Measurements from ENCODE around the gene SOHLH1.

DNA sequence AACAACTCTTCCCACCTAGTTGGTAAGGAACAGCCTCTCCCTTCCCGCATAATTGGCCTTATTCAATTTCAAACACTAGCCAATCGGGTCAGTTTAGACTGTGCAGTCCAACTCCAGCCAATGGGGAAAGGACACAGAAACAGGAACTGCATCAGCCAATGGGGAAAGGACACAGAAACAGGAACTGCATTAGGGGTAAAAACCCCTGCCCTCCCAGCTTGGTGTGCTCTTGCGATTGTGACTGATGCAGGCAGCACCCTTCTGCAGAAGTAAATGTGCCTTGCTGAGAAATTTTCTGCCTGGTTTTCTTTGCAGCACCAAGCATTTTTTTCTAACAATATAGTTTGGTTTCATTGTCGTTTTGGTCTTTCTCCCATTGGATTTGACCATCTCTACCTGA is 51.4 kb downstream of the SOHLH1 start:
- TF ChIP-seq EP300 (IDR thresholded peaks at IDR 0.05), result no peak
- no peak for TF ChIP-seq POLR2A (IDR thresholded peaks at IDR 0.05)
- TF ChIP-seq, protein P1, sequence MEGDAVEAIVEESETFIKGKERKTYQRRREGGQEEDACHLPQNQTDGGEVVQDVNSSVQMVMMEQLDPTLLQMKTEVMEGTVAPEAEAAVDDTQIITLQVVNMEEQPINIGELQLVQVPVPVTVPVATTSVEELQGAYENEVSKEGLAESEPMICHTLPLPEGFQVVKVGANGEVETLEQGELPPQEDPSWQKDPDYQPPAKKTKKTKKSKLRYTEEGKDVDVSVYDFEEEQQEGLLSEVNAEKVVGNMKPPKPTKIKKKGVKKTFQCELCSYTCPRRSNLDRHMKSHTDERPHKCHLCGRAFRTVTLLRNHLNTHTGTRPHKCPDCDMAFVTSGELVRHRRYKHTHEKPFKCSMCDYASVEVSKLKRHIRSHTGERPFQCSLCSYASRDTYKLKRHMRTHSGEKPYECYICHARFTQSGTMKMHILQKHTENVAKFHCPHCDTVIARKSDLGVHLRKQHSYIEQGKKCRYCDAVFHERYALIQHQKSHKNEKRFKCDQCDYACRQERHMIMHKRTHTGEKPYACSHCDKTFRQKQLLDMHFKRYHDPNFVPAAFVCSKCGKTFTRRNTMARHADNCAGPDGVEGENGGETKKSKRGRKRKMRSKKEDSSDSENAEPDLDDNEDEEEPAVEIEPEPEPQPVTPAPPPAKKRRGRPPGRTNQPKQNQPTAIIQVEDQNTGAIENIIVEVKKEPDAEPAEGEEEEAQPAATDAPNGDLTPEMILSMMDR (IDR thresholded peaks at IDR 0.05), result no peak

All from upper lobe of left lung (tissue), 4 donors.